Breast epithelium (tissue), 4 donors: ENCODE measurements around the gene UST. TPM values are rescaled to one million over a fixed set of nuclear protein-coding genes. Genes with fewer than 3 reads are reported as not detected.

ENCODE experiments used
- DNase-seq, 2 donors: peaks; one replicate each; pipeline ENCODE4 v3.0.0-alpha.2; 2019; ENCODE audit warnings: low spot score in 2 of 2
- H3K27ac ChIP-seq, 2 donors: fragments of 200-600 bp; sonication (generic) in 1 of 2; one replicate each; pipeline ENCODE4 v1.5.1; 2016 to 2019; ENCODE audit warnings: mild to moderate bottlenecking in 1 of 2
- H3K27me3 ChIP-seq, 2 donors: fragments of 200-600 bp; sonication (generic) in 1 of 2; one replicate each; pipeline versions ENCODE4 v1.5.1 to v1.6.0; 2017 to 2019; ENCODE audit warnings: control low read depth in 1 of 2, mild to moderate bottlenecking in 1 of 2
- H3K36me3 ChIP-seq: fragments of 200-600 bp; one replicate; pipeline ENCODE4 v1.5.1; 2019
- H3K4me1 ChIP-seq, 2 donors: fragments of 200-600 bp; sonication (generic); one replicate each; pipeline ENCODE4 v1.5.1; 2016 to 2019; ENCODE audit warnings: control low read depth in 1 of 2
- H3K4me3 ChIP-seq, 3 donors: fragments of 200-600 bp; sonication (generic); 1 replicate in 2 of 3; 2 replicates in 1 of 3; pipeline ENCODE4 v1.5.1; 2016 to 2019; ENCODE audit warnings: mild to moderate bottlenecking in 3 of 3, moderate library complexity in 2 of 3
- H3K9me3 ChIP-seq, 2 donors: fragments of 200-600 bp; sonication (generic) in 1 of 2; one replicate each; pipeline ENCODE4 v1.5.1; 2016 to 2019; ENCODE audit warnings: control low read depth in 1 of 2
- POLR2A ChIP-seq: fragments of 450-650 bp; IDR thresholded peaks from one replicate; pipeline ENCODE4 v1.6.1; 2016; ENCODE audit warnings: antibody characterized with exemption, mild to moderate bottlenecking, moderate library complexity
- POLR2AphosphoS5 ChIP-seq, 3 donors: sonication (generic); formaldehyde crosslinking; IDR thresholded peaks; one replicate each; pipeline ENCODE4 v1.6.1; 2017; ENCODE audit warnings: antibody characterized with exemption in 3 of 3
- intact Hi-C: fragments of 100-400 bp; cut with DNase I; formaldehyde crosslinking; loops from one replicate; pipeline ENCODE4 v1.15.1; 2023; ENCODE audit warnings: low total_unique reads
- total RNA-seq, 3 donors: library from RNA; depleted of rRNA; stranded (reverse); fragments of >200 nt; gene quantifications; one replicate each; pipeline ENCODE4 v1.1.0, GENCODE V29; 2016
- TF ChIP-seq, protein P1 (sequence below), 3 donors: fragments of 450-650 bp; IDR thresholded peaks; one replicate each; pipeline ENCODE4 v1.5.1; 2016 to 2017; ENCODE audit warnings: antibody characterized with exemption in 3 of 3, mild to moderate bottlenecking in 3 of 3, moderate library complexity in 3 of 3

Gene UST
- total RNA-seq, 3 donors from 2014 or later, result 10.5 to 28.8 (median 13.2) TPM

DNA sequence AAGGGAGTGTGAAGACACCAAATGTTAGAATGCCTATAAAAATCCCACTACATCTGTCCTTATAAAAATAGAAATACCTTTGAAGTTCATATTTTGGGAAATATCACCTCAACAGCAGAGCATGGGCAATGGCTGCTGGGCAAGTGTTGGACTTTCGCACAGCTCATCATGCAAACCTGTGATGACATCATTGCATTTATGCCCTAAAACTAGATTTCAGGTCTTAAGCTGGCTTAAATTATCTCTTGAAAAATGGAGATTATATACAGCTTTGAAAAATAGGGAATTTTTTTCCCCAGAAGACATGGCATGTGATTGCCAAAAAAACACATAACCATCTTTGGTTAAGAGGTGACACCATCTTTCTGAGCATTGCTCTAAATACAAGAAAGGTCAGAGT lies 197.8 kb downstream of the UST start:
- no peak overlapping the region for H3K4me3 ChIP-seq
- H3K27me3 ChIP-seq, result no peaks in the 10 kb centered on the region
- TF ChIP-seq POLR2AphosphoS5 (IDR thresholded peaks at IDR 0.05) (no peak), POLR2A (no peak)
- TF ChIP-seq, protein P1, sequence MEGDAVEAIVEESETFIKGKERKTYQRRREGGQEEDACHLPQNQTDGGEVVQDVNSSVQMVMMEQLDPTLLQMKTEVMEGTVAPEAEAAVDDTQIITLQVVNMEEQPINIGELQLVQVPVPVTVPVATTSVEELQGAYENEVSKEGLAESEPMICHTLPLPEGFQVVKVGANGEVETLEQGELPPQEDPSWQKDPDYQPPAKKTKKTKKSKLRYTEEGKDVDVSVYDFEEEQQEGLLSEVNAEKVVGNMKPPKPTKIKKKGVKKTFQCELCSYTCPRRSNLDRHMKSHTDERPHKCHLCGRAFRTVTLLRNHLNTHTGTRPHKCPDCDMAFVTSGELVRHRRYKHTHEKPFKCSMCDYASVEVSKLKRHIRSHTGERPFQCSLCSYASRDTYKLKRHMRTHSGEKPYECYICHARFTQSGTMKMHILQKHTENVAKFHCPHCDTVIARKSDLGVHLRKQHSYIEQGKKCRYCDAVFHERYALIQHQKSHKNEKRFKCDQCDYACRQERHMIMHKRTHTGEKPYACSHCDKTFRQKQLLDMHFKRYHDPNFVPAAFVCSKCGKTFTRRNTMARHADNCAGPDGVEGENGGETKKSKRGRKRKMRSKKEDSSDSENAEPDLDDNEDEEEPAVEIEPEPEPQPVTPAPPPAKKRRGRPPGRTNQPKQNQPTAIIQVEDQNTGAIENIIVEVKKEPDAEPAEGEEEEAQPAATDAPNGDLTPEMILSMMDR (IDR thresholded peaks at IDR 0.05), result no peak
- no peaks in the 10 kb centered on the region for H3K4me1 ChIP-seq
- intact Hi-C loops, result loop anchor here (10.0 kb wide), 1 partner anchor 370 kb away; no protein-coding TSS in a partner anchor
- DNase-seq, result no peak
- no peaks in the 10 kb centered on the region for H3K36me3 ChIP-seq
- H3K27ac ChIP-seq, result no peak overlapping the region
- H3K9me3 ChIP-seq, result no peaks in the 10 kb centered on the region

DNA sequence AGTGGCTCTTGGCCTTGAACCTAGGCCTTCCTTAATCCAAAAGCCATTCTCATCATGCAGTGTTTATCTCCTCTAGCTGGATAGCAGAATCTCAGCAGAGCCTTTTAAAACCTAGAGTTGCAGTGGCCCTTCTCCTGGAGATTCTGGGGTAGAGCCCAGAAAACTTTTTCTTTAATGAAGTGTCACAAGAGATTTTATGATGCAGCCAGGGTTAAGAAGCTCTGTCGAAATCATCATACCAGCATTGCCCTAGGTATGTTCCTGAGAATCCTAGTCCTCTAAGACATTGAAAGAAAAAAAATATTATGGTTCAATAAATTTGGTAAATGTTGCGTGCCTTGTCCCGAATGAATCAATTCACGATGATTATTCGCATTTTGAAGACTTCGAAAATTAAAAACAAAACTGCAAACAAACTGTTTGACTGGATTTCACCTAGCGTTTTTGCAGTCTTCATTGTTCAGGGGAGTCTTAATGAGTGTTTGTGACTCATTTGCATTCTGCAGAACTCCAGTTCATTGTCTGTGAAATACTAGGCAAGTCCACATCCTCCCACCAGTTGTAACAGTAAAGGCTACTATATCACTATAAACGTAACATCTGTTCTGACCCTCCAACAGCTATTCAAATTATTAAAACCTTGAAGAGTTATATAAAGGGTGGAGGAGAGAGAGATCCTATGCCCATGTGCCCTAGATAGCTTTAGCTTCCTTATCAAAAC lies 198.6 kb downstream of the UST start:
- TF ChIP-seq POLR2A (no peak), POLR2AphosphoS5 (IDR thresholded peaks at IDR 0.05) (no peak)
- TF ChIP-seq, protein P1 (IDR thresholded peaks at IDR 0.05), result no peak
- no peaks in the 10 kb centered on the region for H3K27me3 ChIP-seq
- DNase-seq, result no peak
- H3K27ac ChIP-seq, result no peak overlapping the region
- H3K36me3 ChIP-seq, result no peaks in the 10 kb centered on the region
- no peak overlapping the region for H3K4me3 ChIP-seq
- intact Hi-C loops, result loop anchor here (10.0 kb wide), 1 partner anchor 371 kb away; no protein-coding TSS in a partner anchor
- H3K9me3 ChIP-seq, result no peaks in the 10 kb centered on the region
- no peaks in the 10 kb centered on the region for H3K4me1 ChIP-seq

DNA sequence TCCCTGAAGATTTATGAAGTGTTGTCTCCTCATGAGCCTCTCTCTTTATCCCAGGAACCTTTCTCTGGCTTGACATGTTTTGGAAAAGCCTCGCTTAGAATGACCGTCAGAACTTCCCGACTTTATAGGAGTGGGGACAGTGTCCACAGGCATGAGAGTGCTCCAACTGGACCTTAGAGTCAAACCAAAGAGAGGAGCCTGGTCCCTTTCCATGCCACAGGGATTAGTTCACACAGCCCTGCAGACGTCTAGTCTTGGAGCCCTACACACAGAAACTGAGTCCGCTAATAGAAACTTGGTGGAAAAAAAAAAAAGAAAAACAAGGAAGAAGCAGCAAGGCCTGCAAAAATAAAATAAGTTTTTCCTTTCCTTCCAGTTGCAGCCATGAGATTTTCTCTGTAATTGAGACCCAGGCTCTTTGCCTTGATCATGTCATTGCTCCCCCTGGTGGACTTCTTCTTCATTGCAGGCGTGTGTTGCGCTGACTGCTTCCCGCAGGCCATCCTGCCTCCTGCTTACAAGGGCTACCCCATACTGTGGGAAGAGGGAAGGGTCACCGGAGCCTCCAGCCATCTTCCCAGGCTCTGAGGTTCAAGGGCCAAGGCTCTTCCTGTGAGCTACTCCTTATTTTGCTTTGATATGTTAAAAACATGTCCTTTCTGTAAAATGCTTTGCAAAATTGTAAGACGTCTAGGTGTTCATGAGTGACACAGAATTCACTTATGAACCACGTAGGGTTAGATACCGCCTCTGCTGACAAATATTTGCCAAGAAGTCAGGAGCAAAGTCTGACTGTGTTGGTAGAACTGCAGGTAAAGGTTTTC lies 201.0 kb downstream of the UST start:
- TF ChIP-seq POLR2AphosphoS5 (IDR thresholded peaks at IDR 0.05), result peak in 2 of 3 donors; percentile 32 to 48
- TF ChIP-seq POLR2A, result no peak
- TF ChIP-seq, protein P1 (IDR thresholded peaks at IDR 0.05), result peak; percentile 78 to 86 (median 84)
- Histone ChIP-seq H3K4me3 (no peak overlapping the region), H3K36me3 (no peaks in the 10 kb centered on the region), H3K27me3 (no peaks in the 10 kb centered on the region), H3K4me1 (no peaks in the 10 kb centered on the region), H3K27ac (no peak overlapping the region), H3K9me3 (no peaks in the 10 kb centered on the region)
- peak; percentile 73 to 83 for DNase-seq
- intact Hi-C loops, result loop anchor here (10.0 kb wide), 1 partner anchor 373 kb away; no protein-coding TSS in a partner anchor

DNA sequence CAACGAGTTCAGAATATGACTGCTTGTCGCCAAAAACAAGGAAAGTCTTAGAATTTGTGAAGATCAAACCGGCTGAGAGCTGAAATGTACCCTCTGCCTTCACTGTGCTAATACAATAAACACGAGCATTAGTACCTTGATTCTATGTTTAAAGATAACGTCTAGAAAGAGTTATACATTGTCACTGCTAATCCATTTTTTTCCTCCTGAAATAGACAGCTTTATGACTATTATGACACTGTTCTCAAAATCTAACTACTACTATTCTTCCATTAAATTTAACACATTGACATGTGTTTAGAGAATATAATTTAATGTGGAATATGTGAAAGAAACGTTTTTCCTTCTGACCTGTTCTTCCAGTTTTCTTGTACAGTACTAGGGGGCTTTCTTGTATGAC lies 204.8 kb downstream of the UST start:
- intact Hi-C loops, result no loop called here

More for the DNA sequence above, 204.8 kb downstream of the UST start:
- Histone ChIP-seq H3K9me3 (no peaks in the 10 kb centered on the region), H3K4me3 (no peak overlapping the region), H3K4me1 (no peaks in the 10 kb centered on the region), H3K36me3 (no peaks in the 10 kb centered on the region), H3K27ac (no peak overlapping the region), H3K27me3 (no peaks in the 10 kb centered on the region)
- no peak for TF ChIP-seq POLR2A
- TF ChIP-seq POLR2AphosphoS5 (IDR thresholded peaks at IDR 0.05), result no peak
- TF ChIP-seq, protein P1 (IDR thresholded peaks at IDR 0.05), result no peak
- DNase-seq, result no peak
